ENCODE measurements around the gene ADM2. TPM values are rescaled to one million over a fixed set of nuclear protein-coding genes. Genes with fewer than 3 reads are reported as not detected.

ADM2 gene
- total RNA-seq, 1 experiment from 2014 or later: 11.9 TPM

GRCh38 chr22:50471962-50472361 lies 9.4 kb upstream of the ADM2 start:
- Histone ChIP-seq H2BK12ac (ENCODE audit: insufficient read length, low read depth, low read length) (no peak overlapping the region), H3K79me2 (ENCODE audit: insufficient read depth, low read length) (peaks cover 16% of the 10 kb centered on the region; the same call in 1 of the 2 replicates), H3K79me1 (ENCODE audit: insufficient read depth, low read depth, low read length, poor library complexity, severe bottlenecking) (peaks cover 19% of the 10 kb centered on the region), H3T11ph (ENCODE audit: low read length) (no peak overlapping the region), H2BK5ac (ENCODE audit: insufficient read length, low read length) (no peak overlapping the region), H3K4me1 (ENCODE audit: insufficient read depth, low read length) (no peaks in the 10 kb centered on the region; the same call in 1 of the 2 replicates), H2BK15ac (ENCODE audit: low read depth, low read length) (no peak overlapping the region), H3K14ac (ENCODE audit: insufficient read depth, low read length) (no peak overlapping the region), H4K5ac (ENCODE audit: insufficient read length, low read depth, low read length) (no peak overlapping the region), H3K18ac (ENCODE audit: insufficient read length, low read depth, low read length) (no peak overlapping the region), H2AK5ac (ENCODE audit: insufficient read length, low read length) (no peak overlapping the region), H2BK20ac (ENCODE audit: low read depth, low read length, poor library complexity, severe bottlenecking) (no peak overlapping the region), H3K27ac (ENCODE audit: insufficient read length, low read depth, low read length) (no peak overlapping the region), H3K4ac (ENCODE audit: low read depth, low read length) (no peak overlapping the region), H4K8ac (replicated peaks; ENCODE audit: insufficient read length, low read depth, low read length) (no peak overlapping the region), H3K4me2 (ENCODE audit: insufficient read depth, insufficient read length, low read length) (no peak overlapping the region), H4K20me1 (ENCODE audit: control insufficient read depth, insufficient read depth, insufficient read length) (peaks cover 4% of the 10 kb centered on the region), H3K9me3 (ENCODE audit: control insufficient read depth, low read depth, low read length) (no peaks in the 10 kb centered on the region), H2BK120ac (ENCODE audit: low read depth, low read length, poor library complexity, severe bottlenecking) (no peak overlapping the region), H3K23me2 (ENCODE audit: insufficient read length, low read depth, low read length, poor library complexity, severe bottlenecking) (peaks cover 11% of the 10 kb centered on the region), H2AFZ (ENCODE audit: low read length) (no peak overlapping the region), H3K27me3 (ENCODE audit: insufficient read depth, low read length) (no peaks in the 10 kb centered on the region), H4K91ac (ENCODE audit: insufficient read length, low read depth, low read length) (no peak overlapping the region), H3K23ac (ENCODE audit: insufficient read length, low read depth, low read length) (no peak overlapping the region), H3K56ac (ENCODE audit: insufficient read length, low read depth, low read length) (no peak overlapping the region), H3K9ac (ENCODE audit: extremely low read depth, insufficient read length, low read length) (no peak overlapping the region)
- Mint-ChIP-seq H3K27ac (no peak overlapping the region), H3K4me3 (no peak overlapping the region; a peak in 1 of 5 replicates), H3K4me1 (peaks cover 34 to 35% of the 10 kb centered on the region in 2 experiments), H3K9me3 (no peaks in the 10 kb centered on the region), H3K27me3 (ENCODE audit: low read depth) (peaks cover 7% of the 10 kb centered on the region; the same call in 1 of the 2 replicates), H3K36me3 (ENCODE audit: insufficient read depth in 1 of 3, low read depth in 3 of 3) (peaks cover 3 to 13% (median 3%) of the 10 kb centered on the region in 3 experiments)
- WGBS (ENCODE audit: extremely low coverage, insufficient read length, low lambda C conversion rate): no CpG with 5 or more reads among the region's 5 CpGs
- DNase-seq: no peak
- no peak for TF ChIP-seq CTCF (conservative IDR thresholded peaks at IDR 0.05)
